B cell (primary cell): ENCODE measurements around the gene PUDP. TPM values are rescaled to one million over a fixed set of nuclear protein-coding genes. Genes with fewer than 3 reads are reported as not detected.

Source experiments
- ATAC-seq: fragments of 200-7000 bp; cut with Tn5 transposase; one replicate; pipeline ENCODE4 v1.10.0; 2021; ENCODE audit warnings: low read depth, mild to moderate bottlenecking, moderate number of reproducible peaks, moderate library complexity
- CTCF ChIA-PET: fragments of 350-600 bp; sonication (Branson Sonifier 250); formaldehyde crosslinking; loops from one replicate; lab custom pipeline; 2021; ENCODE audit warnings: antibody characterized with exemption, inconsistent platforms; lab: Charles Lee
- POLR2A ChIA-PET: fragments of 350-600 bp; sonication (Branson Sonifier 250); formaldehyde crosslinking; loops from one replicate; lab custom pipeline; 2021; ENCODE audit warnings: antibody characterized with exemption; lab: Charles Lee
- DNase-seq: peaks from one replicate; pipeline ENCODE4 v3.0.0; 2013
- H2AFZ ChIP-seq: 2 replicates; pipeline ENCODE4 v1.6.1; 2012; ENCODE audit warnings: mild to moderate bottlenecking, low read depth, low read length; ENCODE audit not compliant: insufficient read depth, poor library complexity, severe bottlenecking
- H3K27ac ChIP-seq, 2 donors: 1 replicate in 1 of 2; 2 replicates in 1 of 2; pipeline ENCODE4 v1.5.1; 2012 to 2013; ENCODE audit warnings: low read length in 2 of 2, mild to moderate bottlenecking in 2 of 2, moderate library complexity in 1 of 2
- H3K27me3 ChIP-seq, 4 experiments: fragments of 200-600 bp in 1 of 4; sonication (generic) in 1 of 4; replicated peaks in 1 of 4; 1 replicate in 2 of 4; 2 replicates in 2 of 4; pipeline versions ENCODE4 v1.6.1 to v1.7.0; 2013 to 2016; ENCODE audit warnings: low read length in 3 of 4, mild to moderate bottlenecking in 2 of 4, mixed read lengths in 1 of 4, moderate library complexity in 1 of 4; ENCODE audit not compliant: insufficient read depth in 4 of 4, control insufficient read depth in 3 of 4; ENCODE audit errors: control extremely low read depth in 1 of 4
- H3K36me3 ChIP-seq, 2 experiments: replicated peaks in 1 of 2; 1 replicate in 1 of 2; 2 replicates in 1 of 2; pipeline versions ENCODE4 v1.6.1 to v1.7.1; 2013; ENCODE audit warnings: low read length in 1 of 2; ENCODE audit not compliant: insufficient read depth in 2 of 2, control insufficient read depth in 1 of 2; ENCODE audit errors: control extremely low read depth in 1 of 2, extremely low read depth in 1 of 2
- H3K4me1 ChIP-seq, 2 donors: fragments of 200-600 bp in 1 of 2; sonication (generic) in 1 of 2; 1 replicate in 1 of 2; 2 replicates in 1 of 2; pipeline versions ENCODE4 v1.5.1 to v1.6.1; 2013 to 2017; ENCODE audit warnings: low read length in 2 of 2; ENCODE audit not compliant: control insufficient read depth in 2 of 2, insufficient read depth in 2 of 2
- H3K4me2 ChIP-seq: replicated peaks from 2 replicates; pipeline ENCODE3; 2012; ENCODE audit warnings: mild to moderate bottlenecking, low read depth, low read length; ENCODE audit not compliant: poor library complexity, severe bottlenecking
- H3K4me3 ChIP-seq, 5 experiments: fragments of 200-600 bp in 1 of 5; sonication (generic) in 1 of 5; 1 replicate in 3 of 5; 2 replicates in 2 of 5; pipeline versions ENCODE4 v1.5.1 to v1.7.0; 2011 to 2016; ENCODE audit warnings: low read length in 4 of 5, mild to moderate bottlenecking in 4 of 5, low read depth in 2 of 5, control low read depth in 1 of 5, moderate library complexity in 1 of 5; ENCODE audit not compliant: insufficient read depth in 1 of 5; ENCODE audit errors: control extremely low read depth in 1 of 5, extremely low read depth in 1 of 5
- H3K79me2 ChIP-seq: fragments of 200-600 bp; sonication (generic); one replicate; pipeline ENCODE4 v1.6.0; 2016; ENCODE audit warnings: low read length; ENCODE audit not compliant: control insufficient read depth, insufficient read depth
- H3K9ac ChIP-seq: fragments of 200-600 bp; sonication (generic); 2 replicates; pipeline ENCODE4 v1.6.1; 2017; ENCODE audit warnings: mild to moderate bottlenecking, low read length, moderate library complexity
- H3K9me3 ChIP-seq, 3 donors: one replicate each; pipeline versions ENCODE4 v1.6.1 to v1.7.1; 2013; ENCODE audit warnings: low read length in 2 of 3; ENCODE audit not compliant: control insufficient read depth in 2 of 3, insufficient read depth in 1 of 3; ENCODE audit errors: control extremely low read depth in 1 of 3
- H4K20me1 ChIP-seq: 2 replicates; pipeline ENCODE4 v1.6.0; 2012; ENCODE audit warnings: mild to moderate bottlenecking, low read length; ENCODE audit not compliant: insufficient read depth, control insufficient read depth, poor library complexity, severe bottlenecking
- H3K27ac Mint-ChIP-seq: one replicate; pipeline ENCODE4 v1.8.0; 2021; ENCODE audit warnings: mixed read lengths
- H3K27me3 Mint-ChIP-seq: one replicate; pipeline ENCODE4 v1.8.0; 2021; ENCODE audit warnings: mixed read lengths
- H3K4me1 Mint-ChIP-seq: one replicate; pipeline ENCODE4 v1.8.0; 2021; ENCODE audit warnings: mixed read lengths
- H3K4me3 Mint-ChIP-seq: one replicate; pipeline ENCODE4 v1.8.0; 2021; ENCODE audit warnings: mixed read lengths
- H3K9me3 Mint-ChIP-seq: one replicate; pipeline ENCODE4 v1.8.0; 2022; ENCODE audit warnings: mixed read lengths; ENCODE audit not compliant: insufficient read depth
- EZH2 ChIP-seq: IDR thresholded peaks from 2 replicates; pipeline ENCODE4 v1.6.1; 2012; ENCODE audit warnings: borderline replicate concordance, low read depth, mild to moderate bottlenecking, moderate library complexity, low read length; ENCODE audit not compliant: insufficient read depth, poor library complexity, severe bottlenecking
- WGBS: methylation state at CpG from one replicate; pipeline ENCODE4 v1.1.5; 2013; ENCODE audit warnings: missing lambda C conversion rate; ENCODE audit not compliant: insufficient coverage; 5-methylcytosine and 5-hydroxymethylcytosine counted together
- intact Hi-C: fragments of 100-400 bp; cut with micrococcal nuclease; formaldehyde crosslinking; loops from one replicate; pipeline ENCODE4 v1.10.0; 2022
- polyA plus RNA-seq: library from polyadenylated mRNA; depleted of rRNA; stranded (reverse); fragments of >200 nt; gene quantifications from 2 replicates; pipeline ENCODE4 v1.2.3, GENCODE V29; 2012
- total RNA-seq, 2 donors: library from RNA; stranded (reverse); fragments of 120-200 nt in 1 of 2; gene quantifications; 1 replicate in 1 of 2; 2 replicates in 1 of 2; pipeline versions ENCODE4 v1.2.3 to v1.2.4, GENCODE V29; 2013 to 2022
- TF ChIP-seq, protein P1 (sequence below): fragments of 200-600 bp; IDR thresholded peaks from one replicate; pipeline ENCODE4 v1.8.0; 2022; ENCODE audit warnings: antibody characterized with exemption, mild to moderate bottlenecking

Gene PUDP
- total and polyA plus RNA-seq, 2 donors (not counting 1 experiment from before 2014, with no cell fraction given), result 12.8 to 14.1 TPM

DNA sequence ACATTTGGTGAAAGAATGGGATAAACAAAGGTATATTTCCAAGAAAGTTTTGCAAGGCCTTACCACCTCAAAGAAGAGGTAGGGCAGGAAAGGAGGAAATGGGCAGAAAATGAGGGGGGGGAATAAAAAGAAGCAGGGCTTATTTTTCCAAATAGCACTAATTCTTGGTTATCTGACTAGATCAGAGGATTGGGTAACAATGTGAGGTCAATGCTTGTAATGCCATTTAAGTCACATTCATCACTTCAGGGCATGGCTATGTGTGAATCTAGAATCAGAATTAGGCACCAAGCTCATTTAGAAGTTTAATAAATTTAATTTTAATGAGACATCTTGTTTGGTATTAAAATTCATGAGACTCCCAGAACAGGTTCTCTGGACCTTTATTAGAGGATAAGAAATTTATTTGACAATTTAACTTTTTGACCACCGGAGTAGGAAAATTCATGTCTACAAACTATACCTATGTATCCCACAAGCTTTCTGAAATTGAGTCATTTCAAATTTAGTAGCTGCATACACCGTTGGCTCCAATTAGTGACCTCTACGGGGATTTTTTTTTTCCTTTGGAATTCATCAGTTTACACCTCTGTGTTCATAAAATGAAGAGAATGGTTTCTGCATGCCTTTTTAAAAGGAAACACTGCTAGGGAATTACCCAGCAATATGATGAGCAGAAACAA lies 1.8 kb downstream of the PUDP start:
- Histone ChIP-seq H2AFZ (no peak overlapping the region), H3K79me2 (peaks cover 72% of the 10 kb centered on the region), H4K20me1 (peaks cover 12% of the 10 kb centered on the region), H3K36me3 (no peaks in the 10 kb centered on the region), H3K4me2 (no peak overlapping the region), H3K4me3 (no peak overlapping the region), H3K4me1 (peaks cover 10 to 13% of the 10 kb centered on the region in 2 donors), H3K27me3 (no peaks in the 10 kb centered on the region), H3K9ac (no peak overlapping the region), H3K27ac (peak overlapping the region in 1 of 2 donors; percentile 57), H3K9me3 (no peaks in the 10 kb centered on the region)
- Mint-ChIP-seq H3K4me3 (peak overlapping the region; percentile 41), H3K9me3 (no peaks in the 10 kb centered on the region), H3K27me3 (no peaks in the 10 kb centered on the region), H3K4me1 (peaks cover 16% of the 10 kb centered on the region), H3K27ac (no peak overlapping the region)
- intact Hi-C loops, result loop anchor here (10.0 kb wide), 1 partner anchor 779 kb away; the partner anchor contains the start of gene PNPLA4
- DNase-seq, result no peak
- no CpG with 5 or more reads among the region's 3 CpGs for WGBS
- POLR2A ChIA-PET, result no interaction called here
- TF ChIP-seq, protein P1, sequence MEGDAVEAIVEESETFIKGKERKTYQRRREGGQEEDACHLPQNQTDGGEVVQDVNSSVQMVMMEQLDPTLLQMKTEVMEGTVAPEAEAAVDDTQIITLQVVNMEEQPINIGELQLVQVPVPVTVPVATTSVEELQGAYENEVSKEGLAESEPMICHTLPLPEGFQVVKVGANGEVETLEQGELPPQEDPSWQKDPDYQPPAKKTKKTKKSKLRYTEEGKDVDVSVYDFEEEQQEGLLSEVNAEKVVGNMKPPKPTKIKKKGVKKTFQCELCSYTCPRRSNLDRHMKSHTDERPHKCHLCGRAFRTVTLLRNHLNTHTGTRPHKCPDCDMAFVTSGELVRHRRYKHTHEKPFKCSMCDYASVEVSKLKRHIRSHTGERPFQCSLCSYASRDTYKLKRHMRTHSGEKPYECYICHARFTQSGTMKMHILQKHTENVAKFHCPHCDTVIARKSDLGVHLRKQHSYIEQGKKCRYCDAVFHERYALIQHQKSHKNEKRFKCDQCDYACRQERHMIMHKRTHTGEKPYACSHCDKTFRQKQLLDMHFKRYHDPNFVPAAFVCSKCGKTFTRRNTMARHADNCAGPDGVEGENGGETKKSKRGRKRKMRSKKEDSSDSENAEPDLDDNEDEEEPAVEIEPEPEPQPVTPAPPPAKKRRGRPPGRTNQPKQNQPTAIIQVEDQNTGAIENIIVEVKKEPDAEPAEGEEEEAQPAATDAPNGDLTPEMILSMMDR, result no peak
- TF ChIP-seq EZH2, result no peak
- CTCF ChIA-PET, result no interaction called here
- ATAC-seq, result no peak

DNA sequence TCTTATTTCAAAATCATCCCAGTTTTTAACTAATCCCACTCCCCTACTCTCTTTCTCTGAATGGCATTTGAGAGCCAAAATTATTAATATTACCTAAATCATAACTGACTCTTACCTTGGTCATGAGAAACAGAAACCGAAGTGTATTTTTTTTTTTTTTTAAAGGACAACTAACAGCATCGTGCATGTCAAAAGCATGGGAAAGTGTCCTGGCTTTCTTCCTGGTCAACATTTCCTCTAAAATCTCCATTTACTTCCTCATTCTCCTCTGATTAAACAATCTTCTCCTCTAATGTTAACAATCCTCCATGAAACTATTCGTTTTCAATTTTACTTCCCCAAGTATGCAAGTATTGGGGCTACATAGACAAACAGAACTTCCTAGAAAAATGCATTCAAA lies 2.5 kb downstream of the PUDP start:
- no peak overlapping the region for H2AFZ ChIP-seq
- H3K79me2 ChIP-seq, result peaks cover 78% of the 10 kb centered on the region
- ATAC-seq, result no peak
- DNase-seq, result no peak
- CTCF ChIA-PET, result no interaction called here
- Mint-ChIP-seq H3K4me3 (no peak overlapping the region), H3K4me1 (peaks cover 16% of the 10 kb centered on the region), H3K27ac (no peak overlapping the region), H3K9me3 (no peaks in the 10 kb centered on the region), H3K27me3 (no peaks in the 10 kb centered on the region)
- no peaks in the 10 kb centered on the region for H3K9me3 ChIP-seq
- H3K27me3 ChIP-seq, result no peaks in the 10 kb centered on the region
- no peak overlapping the region for H3K9ac ChIP-seq
- H3K4me2 ChIP-seq, result no peak overlapping the region
- peaks cover 12% of the 10 kb centered on the region for H4K20me1 ChIP-seq
- H3K36me3 ChIP-seq, result no peaks in the 10 kb centered on the region
- no CpG with 5 or more reads among the region's 3 CpGs for WGBS
- no peak overlapping the region for H3K4me3 ChIP-seq
- intact Hi-C loops, result loop anchor here (10.0 kb wide), 1 partner anchor 779 kb away; the partner anchor contains the start of gene PNPLA4
- H3K4me1 ChIP-seq, result peaks cover 10 to 13% of the 10 kb centered on the region in 2 donors
- TF ChIP-seq, protein P1, result no peak
- TF ChIP-seq EZH2, result no peak
- POLR2A ChIA-PET, result no interaction called here
- no peak overlapping the region for H3K27ac ChIP-seq
